ENCODE measurements around the gene CD14. TPM values are rescaled to one million over a fixed set of nuclear protein-coding genes. Genes with fewer than 3 reads are reported as not detected.

CD14 gene
- polyA plus RNA-seq, 2 of the 4 experiments (the other 2 are of a cell fraction): 2.9 to 3.3 TPM

DNA sequence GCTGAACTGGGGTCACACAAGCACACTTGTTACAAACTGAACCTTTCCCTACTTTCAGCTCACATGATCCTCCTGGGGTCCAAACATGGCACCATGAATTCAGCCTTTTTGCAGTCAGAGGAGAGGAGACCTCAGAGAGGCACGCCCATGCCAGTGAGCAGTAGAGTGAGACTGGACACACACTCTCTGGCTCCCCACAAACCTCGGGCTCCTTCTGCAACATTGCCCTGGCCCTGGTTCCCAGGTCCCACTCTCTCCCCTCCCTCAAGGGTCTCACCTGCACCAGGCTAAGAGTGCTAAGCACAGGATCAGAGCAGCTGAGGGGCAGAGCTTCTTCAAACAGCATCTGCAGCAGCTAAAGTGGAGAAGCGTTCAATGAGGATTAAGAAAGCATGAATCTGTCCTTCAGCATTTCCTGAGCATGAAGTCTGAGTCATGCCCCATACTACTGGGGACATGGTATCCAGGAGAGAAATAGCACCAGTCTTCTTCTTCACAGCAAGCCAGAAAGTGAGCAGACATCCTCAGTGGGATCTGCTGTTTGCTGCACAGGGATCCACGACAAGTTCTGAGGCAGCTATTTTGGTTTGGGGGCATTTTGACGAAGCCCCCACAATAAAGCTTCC lies 41.1 kb downstream of the CD14 start (continued):
- TF ChIP-seq CTCF (IDR thresholded peaks at IDR 0.05): no peak
- TF ChIP-seq EHMT2 (IDR thresholded peaks at IDR 0.05; ENCODE audit: low read depth): no peak
- TF ChIP-seq KDM1A (IDR thresholded peaks at IDR 0.05; ENCODE audit: low read depth): no peak
- no peak for TF ChIP-seq KDM5A (IDR thresholded peaks at IDR 0.05)
- TF ChIP-seq MAZ (IDR thresholded peaks at IDR 0.05; ENCODE audit: borderline replicate concordance, low read depth, low read length): no peak
- no peak for TF ChIP-seq SMC3 (IDR thresholded peaks at IDR 0.05)

DNA sequence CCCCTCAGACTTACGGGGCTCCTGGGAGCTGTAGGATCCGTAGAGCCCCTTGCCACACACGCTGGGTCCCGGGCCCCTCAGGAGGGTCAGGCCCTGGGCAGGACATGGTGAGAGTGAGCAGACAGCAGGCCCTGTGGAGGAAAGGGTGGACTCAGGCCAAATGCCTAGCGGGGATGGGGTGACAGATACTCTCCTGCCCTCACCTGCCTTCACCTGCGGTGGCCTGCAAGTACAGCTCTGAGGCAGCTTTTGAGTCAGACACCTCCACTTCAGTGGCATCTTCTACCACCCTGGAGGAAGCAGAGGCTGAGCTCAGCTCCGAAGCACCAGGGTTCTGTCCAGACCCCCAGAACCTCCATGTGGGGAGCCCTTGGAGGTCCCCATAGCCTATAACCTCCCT lies 42.1 kb downstream of the CD14 start:
- no peak overlapping the region for H3K4me3 ChIP-seq
- H3K27ac ChIP-seq: no peak overlapping the region
- ATAC-seq (no peak), DNase-seq (ENCODE audit: low read depth in 1 of 2, low spot score in 1 of 2) (no peak), FAIRE-seq (no peak)
- TF ChIP-seq JUNB (IDR thresholded peaks at IDR 0.05) (no peak), RARB (CRISPR knock-in tag; IDR thresholded peaks at IDR 0.05) (no peak), HDAC2 (IDR thresholded peaks at IDR 0.05) (no peak), SMC3 (IDR thresholded peaks at IDR 0.05) (no peak), FOXS1 (CRISPR knock-in tag; IDR thresholded peaks at IDR 0.05) (no peak), HMGXB4 (CRISPR knock-in tag; IDR thresholded peaks at IDR 0.05; ENCODE audit: borderline replicate concordance) (no peak), KDM1A (IDR thresholded peaks at IDR 0.05; ENCODE audit: low read depth) (no peak), CHD2 (IDR thresholded peaks at IDR 0.05; ENCODE audit: low read length, partially characterized antibody) (no peak), CHD4 (IDR thresholded peaks at IDR 0.05; ENCODE audit: borderline replicate concordance) (no peak), ZNF302 (CRISPR knock-in tag; IDR thresholded peaks at IDR 0.05) (no peak), CTCF (IDR thresholded peaks at IDR 0.05) (no peak), EHF (CRISPR knock-in tag; IDR thresholded peaks at IDR 0.05) (no peak), JUN (IDR thresholded peaks at IDR 0.05) (no peak), HOXB5 (CRISPR knock-in tag; IDR thresholded peaks at IDR 0.05) (no peak), NR3C1 (IDR thresholded peaks at IDR 0.05) (no peak), ZC3H11A (IDR thresholded peaks at IDR 0.05) (no peak), ESRRA (IDR thresholded peaks at IDR 0.05; ENCODE audit: borderline replicate concordance, low read length) (no peak), RFX5 (IDR thresholded peaks at IDR 0.05) (no peak), NPAS2 (CRISPR knock-in tag; IDR thresholded peaks at IDR 0.05; ENCODE audit: borderline replicate concordance) (no peak)
- H3K9me3 ChIP-seq: no peaks in the 10 kb centered on the region
- POLR2A ChIA-PET: no interaction called here
- no peak overlapping the region for H3K4me2 ChIP-seq
- 80% methylated on average over 4 of the region's 7 CpGs for WGBS (ENCODE audit: missing lambda C conversion rate)
- CTCF ChIA-PET: interaction anchor here (0.9 to 1.9 kb wide), 3 partner anchors 9 to 44 kb away, joined by 3 to 4 read pairs (median 4); no protein-coding TSS in a partner anchor
- H3K4me1 ChIP-seq: no peaks in the 10 kb centered on the region
